Measurements from ENCODE around the gene LMOD3.

The LMOD3 gene

GRCh38 chr3:69065318-69065964, 57.0 kb downstream of the LMOD3 start:
- DNase-seq = no peak
- Histone ChIP-seq H3K27ac (no peak overlapping the region), H3K4me3 (ENCODE audit: low read depth, low read length) (no peak overlapping the region), H3K36me3 (replicated peaks) (peaks cover 16% of the 10 kb centered on the region), H3K27me3 (replicated peaks) (no peaks in the 10 kb centered on the region)
- in situ Hi-C loops (cut with HindIII; ENCODE audit: low pct_ligation_motif_present, low sequenced_read_pairs) = no loop called here
- TF ChIP-seq CTCF (IDR thresholded peaks at IDR 0.05; ENCODE audit: low read depth, low read length, missing control alignments) = no peak

- in situ Hi-C loops (cut with HindIII; ENCODE audit: low pct_ligation_motif_present, low sequenced_read_pairs) = no loop called here
- DNase-seq = no peak
- H3K4me3 ChIP-seq (ENCODE audit: low read depth, low read length) = no peak overlapping the region
- no peaks in the 10 kb centered on the region for H3K27me3 ChIP-seq (replicated peaks)
- H3K27ac ChIP-seq = no peak overlapping the region
- no peak for TF ChIP-seq CTCF (IDR thresholded peaks at IDR 0.05; ENCODE audit: low read depth, low read length, missing control alignments)
- peaks cover 30% of the 10 kb centered on the region for H3K36me3 ChIP-seq (replicated peaks)
These were observed 58.8 kb downstream of the LMOD3 start for GRCh38 chr3:69063636-69064035.

- DNase-seq = no peak
- Histone ChIP-seq H3K4me3 (ENCODE audit: low read depth, low read length) (no peak overlapping the region), H3K27me3 (replicated peaks) (no peaks in the 10 kb centered on the region), H3K36me3 (replicated peaks) (peaks cover 39% of the 10 kb centered on the region), H3K27ac (no peak overlapping the region)
- TF ChIP-seq CTCF (IDR thresholded peaks at IDR 0.05; ENCODE audit: low read depth, low read length, missing control alignments) = no peak
- in situ Hi-C loops (cut with HindIII; ENCODE audit: low pct_ligation_motif_present, low sequenced_read_pairs) = no loop called here
These were observed 62.7 kb downstream of the LMOD3 start for GRCh38 chr3:69059688-69060087.

- Histone ChIP-seq H3K4me3 (ENCODE audit: low read depth, low read length) (no peak overlapping the region), H3K27ac (no peak overlapping the region), H3K36me3 (replicated peaks) (peaks cover 39% of the 10 kb centered on the region), H3K27me3 (replicated peaks) (no peaks in the 10 kb centered on the region)
- in situ Hi-C loops (cut with HindIII; ENCODE audit: low pct_ligation_motif_present, low sequenced_read_pairs) = no loop called here
- TF ChIP-seq CTCF (IDR thresholded peaks at IDR 0.05; ENCODE audit: low read depth, low read length, missing control alignments) = no peak
- no peak for DNase-seq
These were observed 63.5 kb downstream of the LMOD3 start for GRCh38 chr3:69058947-69059224.

GRCh38 chr3:69058180-69058946, 64.0 kb downstream of the LMOD3 start:
- in situ Hi-C loops (cut with HindIII; ENCODE audit: low pct_ligation_motif_present, low sequenced_read_pairs) = no loop called here
- no peak overlapping the region for H3K27ac ChIP-seq
- no peaks in the 10 kb centered on the region for H3K27me3 ChIP-seq (replicated peaks)
- peaks cover 39% of the 10 kb centered on the region for H3K36me3 ChIP-seq (replicated peaks)
- TF ChIP-seq CTCF (IDR thresholded peaks at IDR 0.05; ENCODE audit: low read depth, low read length, missing control alignments) = no peak
- no peak overlapping the region for H3K4me3 ChIP-seq (ENCODE audit: low read depth, low read length)
- DNase-seq = no peak
